Lung (tissue), 12 donors: Measurements from ENCODE around the gene NPS. TPM values are rescaled to one million over a fixed set of nuclear protein-coding genes. Genes with fewer than 3 reads are reported as not detected.

Experiments
- ATAC-seq: fragments of 200-7000 bp; cut with Tn5 transposase; one replicate; pipeline ENCODE4 v1.9.1; 2020; ENCODE audit warnings: moderate number of reproducible peaks; ENCODE audit not compliant: insufficient read depth, low FRiP score
- DNase-seq, 3 donors: peaks; one replicate each; pipeline ENCODE4 v3.0.0-alpha.2; 2013 to 2017
- H3K27ac ChIP-seq, 2 donors: one replicate each; pipeline ENCODE4 v1.5.1; 2013; ENCODE audit warnings: mild to moderate bottlenecking in 2 of 2, moderate library complexity in 2 of 2, control low read depth in 1 of 2, inconsistent platforms in 1 of 2, low read depth in 1 of 2, low read length in 1 of 2
- H3K27me3 ChIP-seq, 3 donors: one replicate each; pipeline ENCODE4 v1.5.1; 2013; ENCODE audit warnings: low read length in 2 of 3; ENCODE audit not compliant: control insufficient read depth in 3 of 3, insufficient read depth in 3 of 3
- H3K36me3 ChIP-seq, 4 donors: one replicate each; pipeline ENCODE4 v1.5.1; 2013; ENCODE audit warnings: low read length in 4 of 4, mild to moderate bottlenecking in 1 of 4, moderate library complexity in 1 of 4; ENCODE audit not compliant: control insufficient read depth in 4 of 4, insufficient read depth in 4 of 4
- H3K4me1 ChIP-seq, 5 donors: one replicate each; pipeline ENCODE4 v1.5.1; 2013; ENCODE audit warnings: low read length in 5 of 5, mild to moderate bottlenecking in 2 of 5, moderate library complexity in 1 of 5; ENCODE audit not compliant: control insufficient read depth in 5 of 5, insufficient read depth in 5 of 5
- H3K4me3 ChIP-seq: one replicate; pipeline ENCODE4 v1.5.1; 2013; ENCODE audit warnings: mild to moderate bottlenecking, control low read depth, moderate library complexity
- H3K9ac ChIP-seq, 2 donors: one replicate each; pipeline ENCODE4 v1.5.1; 2013; ENCODE audit warnings: low read length in 2 of 2, control low read depth in 1 of 2; ENCODE audit not compliant: insufficient read depth in 1 of 2
- H3K9me3 ChIP-seq, 4 donors: one replicate each; pipeline ENCODE4 v1.5.1; 2013; ENCODE audit warnings: low read length in 3 of 4, mild to moderate bottlenecking in 1 of 4, moderate library complexity in 1 of 4; ENCODE audit not compliant: control insufficient read depth in 4 of 4, insufficient read depth in 3 of 4
- CTCF ChIP-seq: IDR thresholded peaks from 2 replicates; pipeline ENCODE4 v1.5.1; 2012; ENCODE audit warnings: mild to moderate bottlenecking; ENCODE audit errors: control extremely low read depth, extremely low read depth
- WGBS, 2 donors: extraction: QIAGEN DNeasy Blood & Tissue Kit; methylation state at CpG; one replicate each; pipeline ENCODE4 v1.1.7; 2013; 5-methylcytosine and 5-hydroxymethylcytosine counted together
- polyA plus RNA-seq, 2 donors: library from polyadenylated mRNA; stranded (reverse); fragments of 200-250 nt; gene quantifications; one replicate each; pipeline ENCODE4 v1.2.1, GENCODE V29; 2013
- total RNA-seq, 2 donors: library from RNA; depleted of rRNA in 1 of 2; stranded (reverse); fragments of >200 nt in 1 of 2; gene quantifications; one replicate each; pipeline ENCODE4 v1.2.1, GENCODE V29; 2014 to 2021
- donor health status: control.
- donor health status: control.
- donor health status: Bipolar disorder and iron deficiency.
- donor health status: healthy.
- donor health status: DM: yes; HTN: yes; CAD: no.

The NPS gene
- total and polyA plus RNA-seq, 4 donors, result not detected

GRCh38 chr10:127579640-127580039 is 30.5 kb downstream of the NPS start:
- peak; percentile 25 to 75 (median 46) for DNase-seq

DNA sequence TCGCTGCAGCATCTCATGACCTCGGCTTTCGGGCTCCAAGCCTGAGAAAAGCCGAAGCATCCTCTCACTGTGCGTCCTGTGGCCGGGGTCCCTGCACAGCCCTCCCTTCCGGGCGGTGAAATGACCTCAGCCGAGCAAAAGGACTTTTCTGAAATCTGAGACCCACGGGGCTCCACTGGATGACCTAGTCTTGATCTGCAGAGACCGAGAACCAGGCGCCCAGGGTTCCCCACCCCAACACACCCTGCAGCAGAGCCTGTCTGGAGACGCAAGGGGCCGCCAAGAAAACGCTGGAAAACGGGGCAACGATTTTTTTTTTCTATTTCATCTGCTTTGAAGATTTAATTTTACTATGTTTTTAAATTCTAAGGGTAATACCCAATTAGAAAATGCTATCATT is 31.7 kb downstream of the NPS start:
- 87 to 90% methylated on average over 17 of the region's 17 CpGs for WGBS, 2 donors
- no peak for TF ChIP-seq CTCF
- no peaks in the 10 kb centered on the region for H3K36me3 ChIP-seq
- no peaks in the 10 kb centered on the region for H3K9me3 ChIP-seq
- no peak for ATAC-seq
- H3K27me3 ChIP-seq, result no peaks in the 10 kb centered on the region
- no peak overlapping the region for H3K4me3 ChIP-seq
- no peak for DNase-seq
- no peak overlapping the region for H3K27ac ChIP-seq
- H3K4me1 ChIP-seq, result peaks cover 0 to 8% (median 5%) of the 10 kb centered on the region in 5 donors
- H3K9ac ChIP-seq, result no peak overlapping the region

More at GRCh38 chr10:127579640-127580039, 30.5 kb downstream of the NPS start:
- Histone ChIP-seq H3K27ac (no peak overlapping the region), H3K27me3 (no peaks in the 10 kb centered on the region), H3K9ac (no peak overlapping the region), H3K4me3 (no peak overlapping the region), H3K4me1 (peaks cover 0 to 8% (median 5%) of the 10 kb centered on the region in 5 donors), H3K9me3 (no peaks in the 10 kb centered on the region), H3K36me3 (no peaks in the 10 kb centered on the region)
- ATAC-seq, result no peak
- TF ChIP-seq CTCF, result no peak
- 40 to 74% methylated on average over 2 of the region's 2 CpGs for whole genome bisulfite sequencing, 2 donors

GRCh38 chr10:127585519-127586023 is 36.5 kb downstream of the NPS start:
- TF ChIP-seq CTCF, result no peak
- 69 to 77% methylated on average over 4 of the region's 4 CpGs for WGBS, 2 donors
- ATAC-seq (no peak), DNase-seq (no peak)
- Histone ChIP-seq H3K36me3 (no peaks in the 10 kb centered on the region), H3K27ac (peak overlapping the region in 1 of 2 donors; percentile 12), H3K4me3 (no peak overlapping the region), H3K27me3 (no peaks in the 10 kb centered on the region), H3K9me3 (peaks cover 0 to 6% (median 1%) of the 10 kb centered on the region in 4 donors), H3K9ac (no peak overlapping the region), H3K4me1 (peaks cover 0 to 3% (median 0%) of the 10 kb centered on the region in 5 donors)
